ENCODE measurements around the gene SETD9. TPM values are rescaled to one million over a fixed set of nuclear protein-coding genes. Genes with fewer than 3 reads are reported as not detected.

The SETD9 gene
- total RNA-seq, 1 experiment from 2014 or later = 20.5 TPM

- intact Hi-C loops (cut with micrococcal nuclease; ENCODE audit: unreplicated experiment) (loop anchor here (10.0 kb wide), 1 partner anchor 125 kb away; no protein-coding TSS in a partner anchor), in situ Hi-C loops (cut with HindIII; ENCODE audit: low pct_unique_long_range_greater_than_20kb, low sequenced_read_pairs) (no loop called here)
- DNase-seq (ENCODE audit: low read depth, low spot score) = no peak
- BruUV-seq (replicated peaks) = no TSS peak
- Histone ChIP-seq H3K4me1 (ENCODE audit: control insufficient read depth, insufficient read depth, low read length) (peaks cover 2% of the 10 kb centered on the region; the same call in 1 of the 2 replicates), H3K4me3 (ENCODE audit: low read depth in 2 of 2, low read length in 2 of 2) (no peak overlapping the region), H3K27me3 (ENCODE audit: control insufficient read depth, insufficient read depth, low read length) (peaks cover 25% of the 10 kb centered on the region; the same call in 1 of the 2 replicates), H3K27ac (ENCODE audit: low read length) (no peak overlapping the region), H3K36me3 (ENCODE audit: control insufficient read depth, insufficient read depth, low read length) (no peaks in the 10 kb centered on the region), H3K9me3 (ENCODE audit: control insufficient read depth, insufficient read depth, low read depth, low read length) (no peaks in the 10 kb centered on the region)
- CTCF ChIA-PET = no interaction called here
- POLR2A ChIA-PET = no interaction called here
- no peak for ATAC-seq
- no peak for TF ChIP-seq SIN3A (IDR thresholded peaks at IDR 0.05; ENCODE audit: borderline replicate concordance, insufficient read depth, low read depth, low read length)
Observed at GRCh38 chr5:56959326-56959725, 49.9 kb downstream of the SETD9 start.

DNA sequence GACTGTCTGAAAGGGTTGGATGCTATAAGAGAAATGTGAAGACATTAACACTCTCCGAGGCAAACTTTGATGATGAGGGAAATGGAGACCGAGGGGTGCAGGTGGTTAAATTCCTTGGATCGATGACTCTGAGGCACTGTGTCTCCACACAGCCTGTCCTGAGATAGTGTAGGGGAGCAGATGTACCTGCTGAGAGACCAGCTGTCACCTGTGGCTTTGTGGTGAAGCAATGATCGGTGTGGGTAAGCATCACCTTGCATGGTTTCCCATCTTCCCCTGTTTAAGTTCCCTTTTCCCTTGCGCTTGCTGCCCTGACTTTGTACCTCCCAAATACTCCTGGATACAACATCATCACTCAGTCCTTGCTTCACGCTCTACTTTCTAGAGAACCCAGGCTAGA, 52.4 kb downstream of the SETD9 start:
- H3K4me1 ChIP-seq (ENCODE audit: control insufficient read depth, insufficient read depth, low read length) = peaks cover 2% of the 10 kb centered on the region; the same call in 1 of the 2 replicates
- BruUV-seq (replicated peaks) = no TSS peak
- no peaks in the 10 kb centered on the region for H3K36me3 ChIP-seq (ENCODE audit: control insufficient read depth, insufficient read depth, low read length)
- ATAC-seq (no peak), DNase-seq (ENCODE audit: low read depth, low spot score) (no peak)
- ChIA-PET POLR2A (no interaction called here), CTCF (no interaction called here)
- H3K4me3 ChIP-seq (ENCODE audit: low read depth in 2 of 2, low read length in 2 of 2) = no peak overlapping the region
- intact Hi-C loops (cut with micrococcal nuclease; ENCODE audit: unreplicated experiment) = no loop called here
- H3K9me3 ChIP-seq (ENCODE audit: control insufficient read depth, insufficient read depth, low read depth, low read length) = no peaks in the 10 kb centered on the region
- H3K27ac ChIP-seq (ENCODE audit: low read length) = no peak overlapping the region
- peaks cover 20% of the 10 kb centered on the region; the same call in 1 of the 2 replicates for H3K27me3 ChIP-seq (ENCODE audit: control insufficient read depth, insufficient read depth, low read length)
- TF ChIP-seq SIN3A (IDR thresholded peaks at IDR 0.05; ENCODE audit: borderline replicate concordance, insufficient read depth, low read depth, low read length) = no peak
- no peak for TF ChIP-seq TCF7L2 (IDR thresholded peaks at IDR 0.05; ENCODE audit: low read depth, low read length)
- TF ChIP-seq, protein P1, sequence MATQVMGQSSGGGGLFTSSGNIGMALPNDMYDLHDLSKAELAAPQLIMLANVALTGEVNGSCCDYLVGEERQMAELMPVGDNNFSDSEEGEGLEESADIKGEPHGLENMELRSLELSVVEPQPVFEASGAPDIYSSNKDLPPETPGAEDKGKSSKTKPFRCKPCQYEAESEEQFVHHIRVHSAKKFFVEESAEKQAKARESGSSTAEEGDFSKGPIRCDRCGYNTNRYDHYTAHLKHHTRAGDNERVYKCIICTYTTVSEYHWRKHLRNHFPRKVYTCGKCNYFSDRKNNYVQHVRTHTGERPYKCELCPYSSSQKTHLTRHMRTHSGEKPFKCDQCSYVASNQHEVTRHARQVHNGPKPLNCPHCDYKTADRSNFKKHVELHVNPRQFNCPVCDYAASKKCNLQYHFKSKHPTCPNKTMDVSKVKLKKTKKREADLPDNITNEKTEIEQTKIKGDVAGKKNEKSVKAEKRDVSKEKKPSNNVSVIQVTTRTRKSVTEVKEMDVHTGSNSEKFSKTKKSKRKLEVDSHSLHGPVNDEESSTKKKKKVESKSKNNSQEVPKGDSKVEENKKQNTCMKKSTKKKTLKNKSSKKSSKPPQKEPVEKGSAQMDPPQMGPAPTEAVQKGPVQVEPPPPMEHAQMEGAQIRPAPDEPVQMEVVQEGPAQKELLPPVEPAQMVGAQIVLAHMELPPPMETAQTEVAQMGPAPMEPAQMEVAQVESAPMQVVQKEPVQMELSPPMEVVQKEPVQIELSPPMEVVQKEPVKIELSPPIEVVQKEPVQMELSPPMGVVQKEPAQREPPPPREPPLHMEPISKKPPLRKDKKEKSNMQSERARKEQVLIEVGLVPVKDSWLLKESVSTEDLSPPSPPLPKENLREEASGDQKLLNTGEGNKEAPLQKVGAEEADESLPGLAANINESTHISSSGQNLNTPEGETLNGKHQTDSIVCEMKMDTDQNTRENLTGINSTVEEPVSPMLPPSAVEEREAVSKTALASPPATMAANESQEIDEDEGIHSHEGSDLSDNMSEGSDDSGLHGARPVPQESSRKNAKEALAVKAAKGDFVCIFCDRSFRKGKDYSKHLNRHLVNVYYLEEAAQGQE (IDR thresholded peaks at IDR 0.05; ENCODE audit: insufficient read depth in 1 of 2, low read depth in 2 of 2, low read length in 1 of 2) = no peak
- TF ChIP-seq POLR2AphosphoS5 (IDR thresholded peaks at IDR 0.05; ENCODE audit: low read depth, low read length) = no peak
- TF ChIP-seq, protein P2, sequence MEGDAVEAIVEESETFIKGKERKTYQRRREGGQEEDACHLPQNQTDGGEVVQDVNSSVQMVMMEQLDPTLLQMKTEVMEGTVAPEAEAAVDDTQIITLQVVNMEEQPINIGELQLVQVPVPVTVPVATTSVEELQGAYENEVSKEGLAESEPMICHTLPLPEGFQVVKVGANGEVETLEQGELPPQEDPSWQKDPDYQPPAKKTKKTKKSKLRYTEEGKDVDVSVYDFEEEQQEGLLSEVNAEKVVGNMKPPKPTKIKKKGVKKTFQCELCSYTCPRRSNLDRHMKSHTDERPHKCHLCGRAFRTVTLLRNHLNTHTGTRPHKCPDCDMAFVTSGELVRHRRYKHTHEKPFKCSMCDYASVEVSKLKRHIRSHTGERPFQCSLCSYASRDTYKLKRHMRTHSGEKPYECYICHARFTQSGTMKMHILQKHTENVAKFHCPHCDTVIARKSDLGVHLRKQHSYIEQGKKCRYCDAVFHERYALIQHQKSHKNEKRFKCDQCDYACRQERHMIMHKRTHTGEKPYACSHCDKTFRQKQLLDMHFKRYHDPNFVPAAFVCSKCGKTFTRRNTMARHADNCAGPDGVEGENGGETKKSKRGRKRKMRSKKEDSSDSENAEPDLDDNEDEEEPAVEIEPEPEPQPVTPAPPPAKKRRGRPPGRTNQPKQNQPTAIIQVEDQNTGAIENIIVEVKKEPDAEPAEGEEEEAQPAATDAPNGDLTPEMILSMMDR (IDR thresholded peaks at IDR 0.05) = no peak
- in situ Hi-C loops (cut with HindIII; ENCODE audit: low pct_unique_long_range_greater_than_20kb, low sequenced_read_pairs) = no loop called here

GRCh38 chr5:56962286-56962685, 52.9 kb downstream of the SETD9 start:
- ATAC-seq = no peak
- no peak for DNase-seq (ENCODE audit: low read depth, low spot score)
- TF ChIP-seq TCF7L2 (IDR thresholded peaks at IDR 0.05; ENCODE audit: low read depth, low read length) = no peak
- TF ChIP-seq, protein P2 (IDR thresholded peaks at IDR 0.05) = no peak
- no peak for TF ChIP-seq SIN3A (IDR thresholded peaks at IDR 0.05; ENCODE audit: borderline replicate concordance, insufficient read depth, low read depth, low read length)
- TF ChIP-seq, protein P1 (IDR thresholded peaks at IDR 0.05; ENCODE audit: insufficient read depth in 1 of 2, low read depth in 2 of 2, low read length in 1 of 2) = no peak
- TF ChIP-seq POLR2AphosphoS5 (IDR thresholded peaks at IDR 0.05; ENCODE audit: low read depth, low read length) = no peak
- H3K36me3 ChIP-seq (ENCODE audit: control insufficient read depth, insufficient read depth, low read length) = no peaks in the 10 kb centered on the region
- no peaks in the 10 kb centered on the region for H3K9me3 ChIP-seq (ENCODE audit: control insufficient read depth, insufficient read depth, low read depth, low read length)
- no peak overlapping the region for H3K4me3 ChIP-seq (ENCODE audit: low read depth in 2 of 2, low read length in 2 of 2)
- CTCF ChIA-PET = no interaction called here
- H3K4me1 ChIP-seq (ENCODE audit: control insufficient read depth, insufficient read depth, low read length) = peaks cover 2% of the 10 kb centered on the region; the same call in 1 of the 2 replicates
- no peak overlapping the region for H3K27ac ChIP-seq (ENCODE audit: low read length)
- POLR2A ChIA-PET = no interaction called here
- no TSS peak for BruUV-seq (replicated peaks)
- intact Hi-C loops (cut with micrococcal nuclease; ENCODE audit: unreplicated experiment) = no loop called here
- in situ Hi-C loops (cut with HindIII; ENCODE audit: low pct_unique_long_range_greater_than_20kb, low sequenced_read_pairs) = no loop called here
- peaks cover 17% of the 10 kb centered on the region; the same call in 1 of the 2 replicates for H3K27me3 ChIP-seq (ENCODE audit: control insufficient read depth, insufficient read depth, low read length)
